CD4-positive, alpha-beta T cell treated with Interferon alpha-2 for 1 hour (primary cell): ENCODE measurements around the gene EEFSEC.

Source experiments
- DNase-seq, 2 donors: peaks; one replicate each; pipeline ENCODE4 v3.0.0-alpha.2; 2020 to 2022

Gene EEFSEC

DNA sequence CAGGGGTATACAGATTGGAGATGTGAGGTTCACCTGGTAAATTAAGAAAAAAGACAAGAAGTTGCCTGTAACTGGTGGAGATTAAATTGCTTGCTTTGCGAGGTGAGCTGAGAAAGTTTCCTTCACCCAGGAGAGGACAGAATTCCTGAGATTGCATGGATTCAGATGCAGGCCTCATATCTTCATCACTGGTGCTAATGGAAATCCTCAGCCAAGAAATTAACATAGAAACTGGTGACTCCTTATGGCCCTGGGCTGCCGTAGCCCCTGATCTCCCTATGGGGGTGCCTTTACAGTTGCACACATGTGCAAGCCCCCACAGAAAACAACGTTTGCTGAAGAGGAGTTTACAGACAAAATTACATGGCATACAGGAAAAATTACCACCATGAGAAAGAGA, 68.0 kb downstream of the EEFSEC start:
- DNase-seq, result no peak

DNA sequence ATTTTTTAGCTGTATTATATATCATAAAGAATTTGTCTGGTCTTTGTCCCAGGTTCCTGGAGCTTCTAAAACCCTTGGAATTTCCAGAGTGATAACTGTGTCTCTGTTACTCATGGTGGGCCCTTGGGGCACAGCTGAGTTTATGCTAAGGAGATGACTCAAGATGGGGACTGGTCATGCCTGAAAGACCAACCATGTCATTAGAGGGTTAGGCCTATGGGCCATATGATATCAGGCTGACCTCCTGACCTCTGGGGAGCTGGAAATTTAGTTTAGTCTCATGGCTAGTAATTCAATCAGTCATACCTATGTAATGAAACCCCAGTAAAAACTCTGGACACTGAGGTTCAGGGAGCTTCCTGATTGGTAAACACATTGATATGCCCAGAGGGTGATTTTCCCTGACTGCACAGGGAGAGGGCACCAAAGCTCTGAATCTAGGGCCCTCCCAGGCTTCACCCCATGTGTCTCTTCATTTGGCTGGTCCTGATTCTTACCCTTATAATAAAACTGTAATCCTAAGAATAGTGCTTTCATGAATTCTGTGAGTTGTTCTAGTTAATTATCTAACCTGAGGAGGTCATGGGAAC, 69.6 kb downstream of the EEFSEC start:
- DNase-seq, result no peak

DNA sequence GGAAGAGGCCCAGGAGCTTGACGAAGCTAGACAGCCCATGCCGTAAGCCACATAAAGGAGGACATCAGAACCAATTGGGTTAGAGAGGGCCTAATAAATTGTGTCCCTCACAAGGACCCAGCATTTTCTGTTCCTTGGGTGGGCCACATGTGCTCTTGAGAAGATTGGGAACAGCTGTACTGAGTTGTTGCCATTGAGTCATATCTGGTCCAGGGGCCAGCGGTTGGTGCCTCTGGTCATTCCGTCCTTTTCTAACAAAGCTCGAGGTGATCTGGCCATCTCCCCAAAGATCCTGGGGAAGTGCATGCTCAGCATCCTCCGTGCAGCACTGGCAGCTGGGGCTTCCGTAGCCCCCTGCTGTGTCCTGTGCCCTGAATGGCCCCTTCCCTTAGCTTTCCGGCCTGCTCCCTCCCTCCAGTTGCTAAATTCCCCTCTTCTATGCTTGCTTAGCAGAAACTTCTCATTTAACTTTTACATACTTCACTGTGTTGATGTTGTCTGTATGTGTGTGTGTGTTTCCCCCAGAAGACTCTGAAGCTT, 73.0 kb downstream of the EEFSEC start:
- DNase-seq, result no peak

DNA sequence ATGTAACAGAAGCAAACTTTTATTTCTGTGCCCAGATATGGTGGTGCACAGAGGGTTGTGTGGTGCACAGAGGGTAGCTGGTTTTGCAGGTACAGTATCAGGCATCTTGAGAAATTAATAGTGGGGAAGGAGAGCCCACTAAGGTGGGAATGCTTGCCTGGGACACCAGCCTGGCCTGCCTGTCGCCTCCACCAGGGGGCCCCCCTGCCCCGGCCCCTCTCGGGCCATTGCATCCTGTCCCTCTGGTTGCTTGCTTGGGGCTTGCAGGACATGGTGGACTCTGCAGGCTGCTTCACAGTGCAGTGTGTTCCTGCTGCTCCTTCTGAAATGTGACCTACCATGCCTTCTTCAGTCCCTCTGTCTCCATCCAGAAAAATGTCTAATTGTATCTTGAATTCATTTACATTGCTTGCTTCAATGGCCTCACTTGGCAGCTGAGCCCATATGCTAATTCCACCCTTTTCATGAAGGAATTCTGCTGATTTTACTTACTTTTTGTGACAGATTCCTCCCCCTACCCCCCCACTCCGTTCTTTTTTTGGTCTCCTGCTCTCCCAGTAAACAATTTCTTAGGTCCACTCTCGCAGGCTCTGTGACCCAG, 73.6 kb downstream of the EEFSEC start:
- peak in 1 of 2 donors; percentile 34 for DNase-seq

DNA sequence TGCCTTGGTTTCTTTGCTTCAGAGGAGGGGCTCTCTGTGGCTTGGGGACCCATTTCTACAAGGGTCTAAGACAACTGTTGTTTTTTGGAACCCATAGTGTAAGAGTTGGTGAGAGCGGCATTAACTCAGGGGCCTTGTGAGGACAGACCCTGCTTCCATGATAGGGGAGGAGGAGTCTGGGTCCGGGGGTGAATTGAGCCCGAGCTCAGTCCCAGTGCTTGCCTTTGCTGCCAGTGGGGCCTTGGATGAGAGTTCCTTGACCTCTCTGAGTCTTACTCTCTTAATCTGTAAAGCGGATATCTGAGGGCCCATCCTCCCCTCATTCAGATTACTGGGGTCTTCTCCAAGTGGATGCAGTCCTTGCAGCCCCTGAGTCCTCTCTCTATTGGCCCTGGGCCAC, 74.2 kb downstream of the EEFSEC start:
- DNase-seq, result no peak

DNA sequence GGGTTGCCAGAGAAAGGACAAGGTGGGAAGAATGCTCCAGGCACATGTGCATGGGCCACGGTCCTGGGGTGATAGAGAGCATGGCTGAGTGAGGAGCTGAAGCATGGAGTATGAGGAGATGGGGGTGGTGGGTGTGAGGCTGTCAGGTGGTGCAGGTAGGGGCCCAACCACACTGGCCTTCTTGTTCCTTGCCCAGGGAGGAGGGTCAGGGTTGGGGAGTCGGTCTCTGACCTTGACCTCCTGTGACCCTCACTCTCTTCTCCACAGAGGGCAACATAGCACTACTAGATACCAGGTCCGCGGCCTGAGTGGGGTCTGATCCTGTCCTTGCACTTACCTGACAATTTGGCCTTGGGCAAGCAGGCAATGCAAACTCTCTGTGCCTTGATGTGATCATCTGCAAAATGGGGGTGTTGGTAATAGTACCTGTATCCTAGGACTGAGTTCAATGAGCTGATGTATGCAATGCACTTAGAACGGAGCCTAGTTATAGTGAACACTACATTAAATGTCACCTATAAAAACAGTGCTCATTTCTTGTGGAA, 75.2 kb downstream of the EEFSEC start:
- DNase-seq, result no peak

DNA sequence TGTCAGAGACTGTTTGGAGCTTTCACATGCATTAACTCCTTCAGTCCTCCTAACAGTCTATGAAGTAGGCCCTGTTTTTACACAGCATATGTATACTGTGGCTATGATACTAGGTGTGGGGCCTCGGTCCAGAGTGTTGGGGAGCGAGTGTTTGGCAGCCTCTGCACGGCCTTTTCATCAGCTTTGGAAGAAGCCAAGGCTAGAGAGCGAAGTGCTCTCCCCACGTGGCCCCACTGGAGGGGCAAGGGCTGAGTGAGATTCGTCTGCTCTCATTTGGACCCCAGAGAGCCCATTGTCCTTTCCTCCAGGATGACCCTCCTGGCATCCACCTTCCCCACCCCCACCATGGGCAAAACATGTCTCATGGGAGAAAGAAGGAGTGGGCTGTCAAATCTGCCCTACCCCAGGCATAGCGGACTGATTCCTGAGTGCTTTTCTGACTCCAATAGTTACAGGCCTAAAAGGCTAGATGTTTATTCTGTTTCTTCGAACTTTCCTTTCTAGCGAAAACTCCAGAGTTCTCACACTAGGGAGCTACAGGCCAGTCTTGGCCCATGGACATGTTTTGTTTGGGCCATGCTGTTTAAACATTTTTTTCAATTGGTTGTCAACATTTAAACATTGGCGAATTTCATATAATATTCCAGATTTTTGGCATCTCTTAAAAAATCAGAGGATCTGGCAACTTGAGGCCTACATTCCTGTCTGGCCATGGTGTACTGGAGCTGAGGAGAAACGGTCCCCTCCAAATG, 76.0 kb downstream of the EEFSEC start:
- DNase-seq, result no peak

DNA sequence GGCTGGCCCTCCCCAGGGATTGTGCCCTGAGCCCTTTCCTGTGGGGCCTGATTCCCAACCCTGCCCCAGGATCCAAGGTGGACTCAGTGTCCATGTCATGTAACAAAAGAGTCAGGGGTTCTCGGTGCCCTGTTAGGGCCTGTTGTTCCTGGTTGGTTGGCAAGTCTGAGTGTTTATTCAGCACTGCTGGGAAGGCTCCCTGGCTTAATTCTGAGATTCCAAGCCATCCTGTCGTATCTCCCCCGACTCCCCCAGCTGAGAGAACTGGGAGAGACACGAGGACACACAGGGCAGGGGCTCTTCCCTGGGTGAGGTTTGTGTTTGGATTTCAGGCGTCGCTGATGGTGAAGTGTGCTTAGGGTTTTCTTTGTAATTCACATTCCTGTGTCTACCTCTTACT, 78.3 kb downstream of the EEFSEC start:
- no peak for DNase-seq

DNA sequence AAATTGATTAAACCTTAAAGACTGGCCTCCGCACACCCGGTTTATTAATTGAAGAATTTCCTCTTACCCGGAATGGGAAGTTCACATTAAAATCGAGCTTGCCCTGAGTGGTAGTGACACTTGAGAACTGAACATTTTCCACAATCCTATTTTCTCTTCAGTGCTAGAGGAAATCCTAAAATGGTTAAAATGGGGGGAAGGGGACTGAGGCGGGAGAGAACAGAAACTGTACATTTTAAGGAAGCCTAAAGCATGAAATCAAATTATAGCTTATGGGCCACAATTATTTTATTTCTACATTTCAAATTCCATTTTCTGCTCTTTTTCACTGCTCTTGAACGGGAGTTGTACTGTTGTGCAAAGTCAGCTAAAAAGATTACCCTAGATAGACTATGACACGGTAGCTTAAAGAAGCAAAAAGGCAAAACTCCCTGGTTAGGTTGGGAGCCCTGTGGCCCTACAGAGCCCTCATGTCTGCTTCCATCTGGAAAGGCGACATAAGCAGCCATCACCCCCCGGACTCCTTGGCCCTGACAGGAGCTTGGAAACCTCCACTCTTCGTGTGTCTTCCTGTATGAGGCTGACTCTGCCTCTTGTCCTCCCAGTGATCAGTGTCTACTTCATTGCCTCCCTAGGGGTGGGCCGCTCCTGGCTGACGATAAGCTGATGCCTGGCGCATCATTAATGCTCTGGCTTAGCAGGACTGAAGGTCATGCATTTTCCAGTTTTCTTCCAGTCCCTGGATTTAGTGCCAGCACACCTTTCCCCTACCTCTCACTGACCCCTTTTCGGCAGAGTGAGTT, 79.3 kb downstream of the EEFSEC start:
- no peak for DNase-seq

DNA sequence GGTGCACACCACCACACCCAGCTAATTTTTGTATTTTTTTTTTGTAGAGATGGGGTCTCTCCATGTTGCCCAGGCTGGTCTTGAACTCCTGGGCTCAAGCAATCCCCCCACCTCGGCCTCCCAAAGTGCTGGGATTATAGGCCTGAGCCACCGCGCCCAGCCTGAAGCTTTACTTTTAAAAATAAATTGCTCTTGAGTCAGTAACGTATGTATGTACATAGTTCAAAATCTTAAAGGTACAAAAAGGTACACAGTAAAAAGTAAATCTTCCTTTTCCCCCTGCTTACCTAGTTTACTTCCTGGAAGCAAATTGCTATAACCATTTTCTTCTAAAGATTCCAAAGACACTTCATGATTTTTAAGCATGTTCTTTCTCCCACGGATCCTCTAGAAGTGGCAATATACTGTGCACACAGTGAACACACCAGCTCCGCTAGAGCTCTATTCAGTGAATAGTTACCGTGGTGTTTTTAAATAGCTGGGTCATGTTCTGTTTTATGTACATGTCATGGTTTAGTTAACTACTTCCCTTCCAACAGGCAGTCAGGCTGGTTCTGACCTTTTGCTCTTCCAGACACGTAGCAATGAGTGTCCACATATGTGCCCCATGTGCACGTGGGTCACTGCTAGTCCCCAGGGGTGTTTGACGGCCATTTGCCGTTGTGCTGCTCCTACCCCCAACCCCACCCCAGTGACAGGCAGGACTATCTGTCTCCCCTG, 82.1 kb downstream of the EEFSEC start:
- no peak for DNase-seq

DNA sequence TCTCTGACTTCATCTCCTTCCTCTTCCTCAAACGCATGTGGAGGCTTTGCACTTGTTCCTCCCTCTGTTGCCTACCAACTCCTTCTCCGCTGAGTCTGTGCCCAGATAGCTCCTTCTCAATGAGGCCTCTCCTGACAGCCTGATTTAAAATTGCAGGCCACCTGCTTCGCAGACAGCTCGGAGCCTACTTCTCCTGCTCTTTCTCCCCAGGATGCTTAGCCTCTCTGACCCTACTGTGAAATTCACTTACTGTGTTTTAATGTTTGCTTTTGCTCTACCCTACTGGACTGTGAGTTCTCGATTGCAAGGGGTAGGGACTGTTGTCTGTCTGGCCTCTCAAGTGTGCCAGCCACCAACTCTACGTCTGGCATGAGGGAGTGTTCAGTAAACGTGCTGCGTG, 83.4 kb downstream of the EEFSEC start:
- DNase-seq, result no peak

DNA sequence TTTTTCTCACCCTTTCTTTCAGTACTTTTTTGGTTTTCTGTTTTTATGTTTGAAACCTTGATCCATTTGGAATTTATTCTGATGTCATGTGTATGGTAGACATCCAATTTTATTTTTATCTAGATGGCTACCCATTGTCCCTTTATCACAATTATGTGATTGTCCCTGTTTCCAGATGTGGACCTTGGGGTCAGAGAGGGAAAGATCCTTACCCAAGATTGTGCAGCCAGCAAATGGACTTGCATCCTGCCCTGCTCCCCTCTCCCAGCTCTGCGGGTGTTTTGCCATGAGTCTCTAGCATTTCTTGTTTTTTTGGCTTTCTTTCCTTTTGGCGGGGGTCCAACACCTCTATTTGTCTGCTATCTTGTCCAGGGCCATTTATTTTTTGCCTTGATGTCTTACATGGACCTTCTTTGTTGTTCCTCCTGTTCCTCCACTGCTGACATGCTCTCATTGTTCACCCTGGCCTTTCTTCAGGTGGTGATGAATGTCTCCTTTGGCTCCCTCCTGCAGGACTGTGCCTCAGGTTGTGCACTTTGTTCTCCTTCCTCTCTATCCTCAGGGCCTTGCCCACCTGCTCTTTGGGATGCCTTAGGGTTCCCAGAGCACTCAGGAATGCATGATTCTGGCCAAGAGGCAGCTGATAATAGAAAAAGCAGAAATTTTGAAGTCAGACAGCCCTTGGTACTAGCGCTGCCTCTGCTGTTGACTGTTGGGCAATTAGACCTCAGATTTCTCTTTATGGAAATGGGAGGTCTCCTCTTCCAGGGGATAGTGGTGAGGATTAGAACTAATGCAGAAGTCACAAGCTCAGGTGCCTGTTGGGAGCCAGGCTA, 84.3 kb downstream of the EEFSEC start:
- DNase-seq, result no peak

DNA sequence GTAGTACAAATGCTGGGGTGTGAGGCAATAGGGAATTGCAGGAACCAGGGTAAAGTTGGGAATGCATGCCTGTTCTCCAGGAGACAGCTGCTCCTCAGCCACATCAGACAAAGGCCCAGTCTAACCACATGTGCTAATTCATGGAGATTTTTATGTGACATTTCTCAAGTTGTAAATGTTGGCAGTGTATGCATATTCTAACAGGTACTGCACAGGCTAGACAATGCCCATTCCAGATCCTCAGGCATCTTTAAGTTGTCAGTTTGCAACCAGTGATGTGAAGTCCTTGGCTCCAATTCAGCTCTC, 84.9 kb downstream of the EEFSEC start:
- no peak for DNase-seq

DNA sequence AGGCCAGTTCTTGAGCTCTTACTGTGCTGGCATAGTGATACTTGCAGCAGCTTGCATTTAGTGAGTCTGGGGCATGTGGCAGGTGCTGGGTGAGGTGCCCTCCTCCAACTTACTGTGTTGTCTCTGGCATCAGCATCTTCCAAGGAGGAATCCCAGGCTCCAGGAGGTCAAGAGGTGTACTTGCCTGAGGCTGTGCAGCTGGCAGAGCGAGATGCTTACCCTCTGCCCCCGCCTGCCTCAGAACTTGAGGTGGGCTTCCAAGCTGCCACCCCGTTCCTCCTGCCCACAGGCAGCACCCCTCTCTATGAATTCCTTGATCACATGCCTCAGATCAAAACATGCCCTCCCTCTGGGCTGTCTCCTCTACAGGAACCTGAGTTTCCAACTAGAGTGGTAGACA, 86.0 kb downstream of the EEFSEC start:
- no peak for DNase-seq

DNA sequence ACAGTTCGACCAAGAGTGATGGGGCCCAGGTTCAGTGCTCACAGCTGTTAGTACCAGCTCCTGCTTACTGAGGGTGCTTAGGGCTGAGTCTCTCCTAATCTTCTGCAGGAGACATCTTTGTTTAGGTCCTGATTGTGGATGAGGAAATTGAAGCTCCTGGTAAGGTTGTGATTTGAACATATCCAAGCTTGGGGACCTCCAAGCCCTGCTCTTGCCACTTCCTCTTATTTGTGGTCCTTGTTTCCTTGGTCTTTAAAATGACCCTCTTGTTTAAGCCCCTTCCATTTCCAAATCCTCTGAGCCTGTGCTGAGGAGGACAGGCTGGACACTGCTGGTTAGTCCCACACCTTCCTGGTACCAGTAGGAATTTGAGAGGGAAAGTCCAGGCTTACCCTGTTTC, 87.0 kb downstream of the EEFSEC start:
- DNase-seq, result no peak

DNA sequence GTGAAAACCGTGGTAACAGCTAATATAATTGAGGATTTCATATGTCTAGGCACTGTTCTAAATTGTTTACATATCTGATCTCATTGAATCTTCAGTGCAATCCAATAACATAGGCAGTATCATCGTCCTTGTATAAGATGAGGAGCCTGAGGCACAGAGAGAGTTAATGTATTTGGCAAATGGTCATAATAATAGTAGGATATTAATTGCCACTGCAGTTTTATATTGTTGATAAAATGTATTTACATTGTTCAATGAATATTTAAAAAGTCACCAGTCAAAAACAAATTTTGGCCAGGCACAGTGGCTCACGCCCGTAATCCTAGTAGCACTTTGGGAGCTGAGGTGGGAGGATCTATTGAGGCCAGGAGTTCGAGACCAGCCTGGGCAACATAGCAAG, 88.5 kb downstream of the EEFSEC start:
- DNase-seq, result no peak

DNA sequence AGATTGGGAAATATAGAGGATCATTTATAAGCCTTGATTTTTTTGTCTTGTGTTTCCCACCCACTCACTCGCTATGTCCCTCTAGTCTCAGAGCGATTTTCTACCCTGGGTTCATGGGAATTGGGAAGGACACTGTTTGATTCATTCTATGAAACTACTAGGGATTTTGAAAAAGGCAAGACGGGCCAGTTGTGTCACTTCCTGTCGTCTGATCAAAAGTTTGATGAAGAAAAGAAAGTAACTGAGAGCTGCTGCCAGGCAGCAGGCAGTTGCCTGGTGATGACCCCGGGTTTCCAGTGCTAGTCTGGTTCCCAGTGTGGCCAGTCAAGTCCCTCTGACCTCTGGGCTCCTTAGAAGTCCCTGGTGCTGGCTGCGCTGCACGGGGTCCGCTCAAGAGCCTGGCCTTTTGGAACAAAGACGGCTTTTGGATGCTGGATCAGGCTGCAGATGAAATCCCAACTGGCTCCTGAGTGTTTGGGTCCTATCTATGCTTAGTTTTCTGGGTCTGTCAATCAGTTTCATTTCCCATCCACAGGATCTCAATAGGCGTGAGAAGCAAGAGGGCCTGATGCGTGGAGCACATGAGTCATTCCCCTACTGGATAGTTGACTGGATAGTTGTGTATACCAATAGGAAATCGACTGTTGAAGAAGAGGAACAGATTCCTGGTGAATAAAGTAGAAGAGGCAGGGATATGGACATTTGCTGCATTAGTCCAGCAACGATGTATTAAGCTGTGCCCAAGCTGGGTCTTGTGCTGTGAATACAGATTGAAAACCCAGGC, 89.7 kb downstream of the EEFSEC start:
- peak; percentile 6 to 40 for DNase-seq

DNA sequence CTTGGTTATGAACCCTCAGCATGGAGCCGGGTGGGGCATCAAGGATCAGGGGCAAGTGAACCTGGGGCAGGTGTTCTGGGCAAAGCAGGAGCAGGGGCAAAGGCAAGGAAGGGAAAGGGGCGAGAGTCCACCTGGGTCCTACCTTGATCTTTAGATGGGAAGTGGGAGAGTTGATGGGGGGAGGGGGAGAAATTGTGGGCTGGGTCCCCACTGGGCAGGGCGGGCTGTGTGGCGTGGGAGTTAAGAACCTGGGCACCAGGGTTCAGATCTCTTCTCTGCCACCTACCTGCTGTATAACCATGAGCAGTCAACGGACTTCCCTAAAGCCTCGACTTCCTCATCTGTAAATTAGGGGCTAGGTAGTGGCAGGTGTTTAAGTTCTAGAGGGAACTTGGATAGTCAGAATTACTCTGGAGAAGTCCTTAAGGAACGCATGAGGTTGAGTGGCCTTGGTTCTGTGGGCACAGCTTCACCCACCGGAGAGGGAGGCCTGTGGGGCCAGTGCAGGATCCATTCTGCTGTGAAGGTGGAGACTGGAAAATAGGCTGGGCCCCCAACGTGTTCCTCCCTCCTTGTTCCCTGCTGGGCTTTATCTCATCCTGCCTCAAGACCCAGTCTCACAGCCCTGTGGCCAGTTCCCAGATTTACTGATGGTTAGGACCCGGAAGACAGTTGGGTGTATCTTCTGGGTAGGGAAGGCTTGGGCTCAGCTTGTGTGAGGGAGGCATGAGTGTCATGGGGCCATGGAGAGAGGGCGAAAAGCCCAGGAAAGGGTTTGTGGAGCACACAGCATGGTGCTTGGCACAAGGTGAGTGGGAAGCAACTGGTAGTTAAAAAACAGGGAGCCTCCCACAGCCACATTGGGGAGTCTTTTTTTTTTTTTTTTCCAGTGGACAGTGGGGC, 90.6 kb downstream of the EEFSEC start:
- DNase-seq, result no peak

DNA sequence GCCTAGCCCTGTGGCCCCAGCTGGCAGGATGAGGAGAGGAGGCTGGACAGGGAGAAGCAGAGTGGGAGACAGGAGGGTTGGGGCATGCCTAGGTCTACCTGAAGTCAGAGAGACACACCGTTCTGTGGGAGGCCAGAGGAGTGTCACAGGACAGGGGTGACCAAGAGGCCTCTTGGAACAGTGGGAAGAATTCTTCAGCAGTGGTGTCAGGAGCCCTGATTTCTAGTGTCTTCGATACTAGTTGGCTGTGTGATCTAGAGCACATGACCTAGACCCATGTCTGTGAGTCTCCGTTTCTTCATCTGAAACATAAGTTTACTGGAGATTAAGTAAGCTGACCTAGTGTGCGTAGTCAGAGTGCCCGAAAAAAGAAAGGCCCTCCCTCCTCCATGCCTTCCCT, 92.2 kb downstream of the EEFSEC start:
- DNase-seq, result no peak
